Activated CD8-positive, alpha-beta memory T cell treated with anti-CD3 and anti-CD28 coated beads, Interleukin-2, amount 50 U/mL, for 24 hours (primary cell): Measurements from ENCODE around the gene C1orf21.
"Not testable (repeated sequence)": the region's sequence is repeated elsewhere in the genome, so short reads cannot be mapped to it uniquely, and the experiment has no call there.

Experiments used
- DNase-seq: peaks from one replicate; pipeline ENCODE4 v3.0.0-alpha.2; 2020; ENCODE audit errors: extremely low read depth

The C1orf21 gene

GRCh38 chr1:184386312-184387068 lies at the start of gene C1orf21:
Gene C1orf21, plus strand, starts transcription at chr1:184387029. Its CDS starts 90,481 bp downstream, at chr1:184477510.
- peak; percentile 30 for DNase-seq

- not testable (repeated sequence) for DNase-seq
These were observed 49.0 kb upstream of the C1orf21 start for GRCh38 chr1:184337865-184338264.

- no peak for DNase-seq
These were observed 45.8 kb upstream of the C1orf21 start for GRCh38 chr1:184340984-184341383.

GRCh38 chr1:184350573-184350972 lies 36.3 kb upstream of the C1orf21 start:
- DNase-seq = no peak

GRCh38 chr1:184351416-184351975 lies 35.3 kb upstream of the C1orf21 start:
- DNase-seq = no peak

GRCh38 chr1:184352776-184353175 lies 34.1 kb upstream of the C1orf21 start:
- no peak for DNase-seq

GRCh38 chr1:184354719-184355118 lies 32.1 kb upstream of the C1orf21 start:
- DNase-seq = no peak

GRCh38 chr1:184356891-184357290 lies 29.9 kb upstream of the C1orf21 start:
- DNase-seq = no peak

GRCh38 chr1:184358256-184358655 lies 28.6 kb upstream of the C1orf21 start:
- DNase-seq = no peak

- no peak for DNase-seq
These were observed 26.9 kb upstream of the C1orf21 start for GRCh38 chr1:184359909-184360308.

- DNase-seq = no peak
These were observed 24.0 kb upstream of the C1orf21 start for GRCh38 chr1:184362876-184363275.

- DNase-seq = no peak
These were observed 21.1 kb upstream of the C1orf21 start for GRCh38 chr1:184365699-184366098.

GRCh38 chr1:184366997-184367396 lies 19.8 kb upstream of the C1orf21 start:
- DNase-seq = no peak

- no peak for DNase-seq
These were observed 19.3 kb upstream of the C1orf21 start for GRCh38 chr1:184367427-184368038.

- DNase-seq = no peak
These were observed 18.5 kb upstream of the C1orf21 start for GRCh38 chr1:184368354-184368753.

GRCh38 chr1:184370850-184371249 lies 16.0 kb upstream of the C1orf21 start:
- no peak for DNase-seq

GRCh38 chr1:184373155-184373554 lies 13.7 kb upstream of the C1orf21 start:
- DNase-seq = no peak

- DNase-seq = no peak
These were observed 10.5 kb upstream of the C1orf21 start for GRCh38 chr1:184376369-184376768.

GRCh38 chr1:184379111-184379752 lies 7.6 kb upstream of the C1orf21 start:
- no peak for DNase-seq

GRCh38 chr1:184380468-184380867 lies 6.4 kb upstream of the C1orf21 start:
- no peak for DNase-seq

- DNase-seq = no peak
These were observed 3.0 kb upstream of the C1orf21 start for GRCh38 chr1:184383772-184384323.

GRCh38 chr1:184385865-184386311 lies 941 bp upstream of the C1orf21 start:
- DNase-seq = no peak
